ENCODE data around the gene GCH1. TPM values are rescaled to one million over a fixed set of nuclear protein-coding genes. Genes with fewer than 3 reads are reported as not detected.

Gene GCH1
- polyA plus RNA-seq, 1 experiment: 1.3 TPM

GRCh38 chr14:54857830-54858269 is 44.8 kb downstream of the GCH1 start:
- TF ChIP-seq, protein P1, sequence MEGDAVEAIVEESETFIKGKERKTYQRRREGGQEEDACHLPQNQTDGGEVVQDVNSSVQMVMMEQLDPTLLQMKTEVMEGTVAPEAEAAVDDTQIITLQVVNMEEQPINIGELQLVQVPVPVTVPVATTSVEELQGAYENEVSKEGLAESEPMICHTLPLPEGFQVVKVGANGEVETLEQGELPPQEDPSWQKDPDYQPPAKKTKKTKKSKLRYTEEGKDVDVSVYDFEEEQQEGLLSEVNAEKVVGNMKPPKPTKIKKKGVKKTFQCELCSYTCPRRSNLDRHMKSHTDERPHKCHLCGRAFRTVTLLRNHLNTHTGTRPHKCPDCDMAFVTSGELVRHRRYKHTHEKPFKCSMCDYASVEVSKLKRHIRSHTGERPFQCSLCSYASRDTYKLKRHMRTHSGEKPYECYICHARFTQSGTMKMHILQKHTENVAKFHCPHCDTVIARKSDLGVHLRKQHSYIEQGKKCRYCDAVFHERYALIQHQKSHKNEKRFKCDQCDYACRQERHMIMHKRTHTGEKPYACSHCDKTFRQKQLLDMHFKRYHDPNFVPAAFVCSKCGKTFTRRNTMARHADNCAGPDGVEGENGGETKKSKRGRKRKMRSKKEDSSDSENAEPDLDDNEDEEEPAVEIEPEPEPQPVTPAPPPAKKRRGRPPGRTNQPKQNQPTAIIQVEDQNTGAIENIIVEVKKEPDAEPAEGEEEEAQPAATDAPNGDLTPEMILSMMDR (IDR thresholded peaks at IDR 0.05; ENCODE audit: insufficient read depth, low read depth, low read length): no peak
- no peaks in the 10 kb centered on the region for H3K27me3 ChIP-seq (ENCODE audit: control insufficient read depth, insufficient read depth, low read length)
- POLR2A ChIA-PET: no interaction called here
- no peak for DNase-seq (ENCODE audit: low read depth)
- no peak overlapping the region for H3K4me3 ChIP-seq (ENCODE audit: low read depth, low read length)
- CTCF ChIA-PET: interaction anchor here (0.7 to 1.3 kb wide), 3 partner anchors 11 to 44 kb away, joined by 3 to 4 read pairs (median 3); no protein-coding TSS in a partner anchor
- H3K36me3 ChIP-seq (ENCODE audit: control insufficient read depth, insufficient read depth, low read length): no peaks in the 10 kb centered on the region

- ChIA-PET POLR2A (no interaction called here), CTCF (no interaction called here)
- TF ChIP-seq, protein P1 (IDR thresholded peaks at IDR 0.05; ENCODE audit: insufficient read depth, low read depth, low read length): no peak
- Histone ChIP-seq H3K4me3 (ENCODE audit: low read depth, low read length) (no peak overlapping the region), H3K36me3 (ENCODE audit: control insufficient read depth, insufficient read depth, low read length) (no peaks in the 10 kb centered on the region), H3K27me3 (ENCODE audit: control insufficient read depth, insufficient read depth, low read length) (peaks cover 1% of the 10 kb centered on the region; the same call in 1 of the 2 replicates)
- no peak for DNase-seq (ENCODE audit: low read depth)
Measured at GRCh38 chr14:54856152-54856551, 46.5 kb downstream of the GCH1 start.

DNA sequence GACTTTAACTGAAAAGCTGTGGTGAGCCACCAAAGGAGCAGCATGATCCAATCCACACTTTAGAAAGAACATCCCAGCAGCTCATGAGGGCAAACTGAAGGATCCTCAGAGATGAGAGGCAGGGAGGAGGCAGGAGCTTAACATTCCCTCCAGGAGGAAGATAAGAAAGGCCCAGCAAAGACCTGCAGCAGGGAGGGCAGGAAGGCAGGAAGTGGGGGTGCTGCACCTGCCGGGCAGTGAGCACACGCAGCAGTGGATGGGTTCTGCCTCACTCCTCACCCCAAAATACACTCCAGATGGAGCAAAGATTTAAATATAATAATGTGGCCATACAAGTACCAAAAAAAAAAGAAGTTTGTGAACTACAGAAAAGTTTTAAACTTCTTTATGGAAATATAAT is 48.4 kb downstream of the GCH1 start:
- no peak for DNase-seq (ENCODE audit: low read depth)
- TF ChIP-seq, protein P1 (IDR thresholded peaks at IDR 0.05; ENCODE audit: insufficient read depth, low read depth, low read length): no peak
- ChIA-PET POLR2A (no interaction called here), CTCF (no interaction called here)
- H3K27me3 ChIP-seq (ENCODE audit: control insufficient read depth, insufficient read depth, low read length): peaks cover 1% of the 10 kb centered on the region; the same call in 1 of the 2 replicates
- H3K4me3 ChIP-seq (ENCODE audit: low read depth, low read length): no peak overlapping the region
- no peaks in the 10 kb centered on the region for H3K36me3 ChIP-seq (ENCODE audit: control insufficient read depth, insufficient read depth, low read length)

GRCh38 chr14:54853339-54853738 is 49.3 kb downstream of the GCH1 start:
- POLR2A ChIA-PET: no interaction called here
- DNase-seq (ENCODE audit: low read depth): no peak
- CTCF ChIA-PET: no interaction called here
- H3K4me3 ChIP-seq (ENCODE audit: low read depth, low read length): no peak overlapping the region
- H3K27me3 ChIP-seq (ENCODE audit: control insufficient read depth, insufficient read depth, low read length): peaks cover 1% of the 10 kb centered on the region; the same call in 1 of the 2 replicates
- no peaks in the 10 kb centered on the region for H3K36me3 ChIP-seq (ENCODE audit: control insufficient read depth, insufficient read depth, low read length)
- TF ChIP-seq, protein P1 (IDR thresholded peaks at IDR 0.05; ENCODE audit: insufficient read depth, low read depth, low read length): no peak

GRCh38 chr14:54852215-54852614 is 50.4 kb downstream of the GCH1 start:
- POLR2A ChIA-PET: no interaction called here
- Histone ChIP-seq H3K27me3 (ENCODE audit: control insufficient read depth, insufficient read depth, low read length) (peaks cover 1% of the 10 kb centered on the region; the same call in 1 of the 2 replicates), H3K36me3 (ENCODE audit: control insufficient read depth, insufficient read depth, low read length) (no peaks in the 10 kb centered on the region), H3K4me3 (ENCODE audit: low read depth, low read length) (no peak overlapping the region)
- TF ChIP-seq, protein P1 (IDR thresholded peaks at IDR 0.05; ENCODE audit: insufficient read depth, low read depth, low read length): no peak
- CTCF ChIA-PET: no interaction called here
- DNase-seq (ENCODE audit: low read depth): no peak

Data from BJ (cell line).